HCT116 (cell line): ENCODE results near the gene CEP162. TPM values are rescaled to one million over a fixed set of nuclear protein-coding genes. Genes with fewer than 3 reads are reported as not detected.
"Not testable (repeated sequence)": the region's sequence is repeated elsewhere in the genome, so short reads cannot be mapped to it uniquely, and the experiment has no call there.

Experiments used
- ATAC-seq: fragments of 200-7000 bp; cut with Tn5 transposase; 2 replicates; pipeline ENCODE4 v1.9.1; 2020; ENCODE audit warnings: mild to moderate bottlenecking, moderate library complexity
- BruUV-seq: library from RNA; stranded (reverse); fragments of 400-500 nt; replicated peaks from 2 replicates; lab custom pipeline; 2021; lab: Mats Ljungman, UMichigan
- CTCF ChIA-PET: fragments of 300-600 bp; sonication (Branson Sonifier 250); formaldehyde crosslinking; loops from one replicate; lab custom pipeline; 2021; ENCODE audit warnings: antibody characterized with exemption; lab: Charles Lee
- POLR2A ChIA-PET: fragments of 300-600, 350-600 bp; sonication (Branson Sonifier 250); formaldehyde crosslinking; loops from one replicate; lab custom pipeline; 2021; ENCODE audit warnings: antibody characterized with exemption; lab: Charles Lee
- RAD21 ChIA-PET, 2 experiments: fragments of 300-600 bp; sonication (Branson Sonifier 250); formaldehyde crosslinking; loops; one replicate each; lab custom pipeline; 2023; ENCODE audit warnings: low total read pairs in 2 of 2; ENCODE audit not compliant: uncharacterized antibody in 2 of 2, unreplicated experiment in 2 of 2, low non-redundant PET in 1 of 2; lab: Charles Lee
- DNase-seq: peaks from one replicate; pipeline ENCODE4 v3.0.0-alpha.2; 2010; ENCODE audit warnings: low read depth, low spot score
- H2AFZ ChIP-seq: fragments of 200-600 bp; shearing (Covaris generic), sonication (generic); 2 replicates; pipeline ENCODE4 v1.6.1; 2017; ENCODE audit warnings: low read depth, mixed run types, mixed read lengths, antibody characterized with exemption, low read length; ENCODE audit not compliant: poor library complexity, severe bottlenecking
- H3K27ac ChIP-seq: 2 replicates; pipeline ENCODE4 v1.5.1; 2012; ENCODE audit warnings: low read depth, low read length
- H3K27me3 ChIP-seq: fragments of 200-600 bp; sonication (generic); 2 replicates; pipeline ENCODE4 v1.6.1; 2016; ENCODE audit warnings: mixed run types, low read length, mixed read lengths; ENCODE audit not compliant: insufficient read depth
- H3K36me3 ChIP-seq, 2 experiments: fragments of 200-500 bp in 1 of 2; fragments of 200-600 bp in 1 of 2; sonication (Bioruptor generic) in 1 of 2; sonication (generic) in 1 of 2; 2 replicates each; pipeline versions ENCODE4 v1.5.1 to v1.6.1; 2014 to 2016; ENCODE audit warnings: low read length in 2 of 2, inconsistent platforms in 1 of 2, mixed read lengths in 1 of 2, mixed run types in 1 of 2; ENCODE audit not compliant: insufficient read depth in 2 of 2, control insufficient read depth in 1 of 2
- H3K4me1 ChIP-seq, 2 experiments: fragments of 200-600 bp in 1 of 2; sonication (generic) in 1 of 2; 2 replicates each; pipeline versions ENCODE4 v1.5.1 to v1.6.1; 2012 to 2017; ENCODE audit warnings: low read length in 2 of 2, inconsistent platforms in 1 of 2, mild to moderate bottlenecking in 1 of 2, mixed read lengths in 1 of 2, mixed run types in 1 of 2, moderate library complexity in 1 of 2; ENCODE audit not compliant: insufficient read depth in 2 of 2, control insufficient read depth in 1 of 2
- H3K4me2 ChIP-seq: fragments of 200-600 bp; sonication (generic); 2 replicates; pipeline ENCODE4 v1.6.1; 2017; ENCODE audit warnings: mixed run types, low read length, mixed read lengths
- H3K4me3 ChIP-seq, 2 experiments: fragments of 200-600 bp in 1 of 2; sonication (generic) in 1 of 2; replicated peaks in 1 of 2; 2 replicates each; pipeline ENCODE4 v1.5.1; 2011 to 2016; ENCODE audit warnings: low read length in 2 of 2, control low read depth in 1 of 2, low read depth in 1 of 2, mild to moderate bottlenecking in 1 of 2, mixed read lengths in 1 of 2, mixed run types in 1 of 2
- H3K79me2 ChIP-seq: fragments of 200-600 bp; sonication (generic); 2 replicates; pipeline ENCODE4 v1.6.1; 2017; ENCODE audit warnings: mild to moderate bottlenecking, mixed run types, low read length, moderate library complexity, mixed read lengths; ENCODE audit not compliant: insufficient read depth
- H3K9ac ChIP-seq: fragments of 200-600 bp; sonication (generic); 2 replicates; pipeline ENCODE4 v1.6.1; 2016; ENCODE audit warnings: low read length, mixed read lengths
- H3K9me2 ChIP-seq: fragments of 200-600 bp; sonication (generic), shearing (Covaris generic); 2 replicates; pipeline ENCODE4 v1.6.1; 2017; ENCODE audit warnings: mixed run types, mild to moderate bottlenecking, moderate library complexity; ENCODE audit not compliant: insufficient read depth
- H3K9me3 ChIP-seq, 2 experiments: fragments of 200-500 bp in 1 of 2; fragments of 200-600 bp in 1 of 2; sonication (Bioruptor generic) in 1 of 2; sonication (generic) in 1 of 2; 2 replicates each; pipeline ENCODE4 v1.6.1; 2014 to 2017; ENCODE audit warnings: low read length in 2 of 2, mixed read lengths in 2 of 2, inconsistent platforms in 1 of 2, low read depth in 1 of 2, mild to moderate bottlenecking in 1 of 2, mixed run types in 1 of 2, moderate library complexity in 1 of 2; ENCODE audit not compliant: control insufficient read depth in 1 of 2, insufficient read depth in 1 of 2
- H4K20me1 ChIP-seq: fragments of 200-600 bp; sonication (generic), shearing (Covaris generic); 2 replicates; pipeline ENCODE4 v1.6.1; 2017; ENCODE audit warnings: mixed run types, mild to moderate bottlenecking, moderate library complexity; ENCODE audit not compliant: insufficient read depth
- EGR1 ChIP-seq: IDR thresholded peaks from 2 replicates; pipeline ENCODE4 v1.6.1; 2012; ENCODE audit warnings: low read depth
- ELF1 ChIP-seq: IDR thresholded peaks from 2 replicates; pipeline ENCODE4 v1.6.1; 2012; ENCODE audit warnings: low read depth, borderline replicate concordance
- EZH2 ChIP-seq: fragments of 200-600 bp; sonication (generic); IDR thresholded peaks from 2 replicates; pipeline ENCODE4 v1.6.1; 2017; ENCODE audit warnings: antibody characterized with exemption, mixed run types
- EZH2phosphoT487 ChIP-seq: fragments of 200-600 bp; IDR thresholded peaks from 2 replicates; pipeline ENCODE4 v1.6.1; 2018; ENCODE audit warnings: antibody characterized with exemption, borderline replicate concordance
- RAD21 ChIP-seq: IDR thresholded peaks from 2 replicates; pipeline ENCODE4 v1.6.1; 2012; ENCODE audit warnings: low read depth, mild to moderate bottlenecking
- intact Hi-C: fragments of 100-400 bp; cut with micrococcal nuclease; formaldehyde crosslinking; loops from 2 replicates; pipeline ENCODE4 v1.10.0; 2022
- total RNA-seq: library from RNA; stranded (reverse); gene quantifications from one replicate; pipeline ENCODE4 v1.2.1, GENCODE V29; 2021; ENCODE audit not compliant: unreplicated experiment

CEP162 gene
- total RNA-seq, 1 experiment from 2014 or later: 5.5 TPM

DNA sequence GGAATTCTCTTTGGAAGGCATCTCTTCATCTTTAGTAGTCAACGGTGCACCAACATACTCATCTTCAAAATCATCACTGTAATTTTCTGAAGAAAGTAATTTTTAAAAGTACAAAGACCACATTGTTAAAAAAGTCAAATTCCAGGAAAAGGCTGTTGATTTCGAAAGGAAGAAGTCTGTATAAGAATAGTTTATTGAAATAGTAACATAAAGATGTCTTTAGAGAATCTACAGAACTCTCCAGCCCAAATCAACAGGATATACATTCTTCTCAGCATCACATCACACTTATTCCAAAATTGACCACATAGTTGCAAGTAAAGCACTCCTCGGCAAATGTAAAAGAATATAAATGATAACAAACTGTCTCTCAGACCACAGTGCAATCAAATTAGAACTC lies 23.4 kb downstream of the CEP162 start:
- no peaks in the 10 kb centered on the region for H3K9me2 ChIP-seq
- H3K4me3 ChIP-seq: no peak overlapping the region
- no peak overlapping the region for H3K27ac ChIP-seq
- no peaks in the 10 kb centered on the region for H3K36me3 ChIP-seq
- H3K9ac ChIP-seq: no peak overlapping the region
- no peak overlapping the region for H3K4me2 ChIP-seq
- H3K79me2 ChIP-seq: no peaks in the 10 kb centered on the region
- POLR2A ChIA-PET: no interaction called here
- H3K27me3 ChIP-seq: no peaks in the 10 kb centered on the region
- intact Hi-C loops: no loop called here
- RAD21 ChIA-PET: no interaction called here
- no peak for ATAC-seq
- CTCF ChIA-PET: no interaction called here
- no peak overlapping the region for H2AFZ ChIP-seq
- no TSS peak for BruUV-seq
- no peaks in the 10 kb centered on the region for H3K4me1 ChIP-seq
- H3K9me3 ChIP-seq: no peaks in the 10 kb centered on the region
- no peak for DNase-seq
- no peak for TF ChIP-seq EGR1
- no peak for TF ChIP-seq ELF1
- H4K20me1 ChIP-seq: no peaks in the 10 kb centered on the region

GRCh38 chr6:84199987-84200386 lies 27.5 kb downstream of the CEP162 start:
- H3K27me3 ChIP-seq, H2AFZ ChIP-seq, RAD21 ChIA-PET, H3K4me1 ChIP-seq, H3K27ac ChIP-seq, H3K36me3 ChIP-seq, POLR2A ChIA-PET, BruUV-seq, DNase-seq, H3K9me2 ChIP-seq, ATAC-seq, H3K79me2 ChIP-seq, H3K4me2 ChIP-seq, intact Hi-C loops, H3K9me3 ChIP-seq, H3K9ac ChIP-seq, CTCF ChIA-PET, H3K4me3 ChIP-seq, H4K20me1 ChIP-seq: not testable (repeated sequence)

GRCh38 chr6:84197708-84198107 lies 29.7 kb downstream of the CEP162 start:
- H3K4me3 ChIP-seq: no peak overlapping the region
- POLR2A ChIA-PET: no interaction called here
- intact Hi-C loops: no loop called here
- TF ChIP-seq EZH2 (no peak), EZH2phosphoT487 (no peak), RAD21 (peak; percentile 25; the same call in 1 of the 2 replicates)
- H3K9ac ChIP-seq: no peak overlapping the region
- CTCF ChIA-PET: no interaction called here
- H2AFZ ChIP-seq: no peak overlapping the region
- no TSS peak for BruUV-seq
- H3K36me3 ChIP-seq: no peaks in the 10 kb centered on the region
- RAD21 ChIA-PET: no interaction called here
- no peaks in the 10 kb centered on the region for H3K9me2 ChIP-seq
- H4K20me1 ChIP-seq: no peaks in the 10 kb centered on the region
- H3K4me1 ChIP-seq: peaks cover 11 to 15% of the 10 kb centered on the region in 2 experiments
- ATAC-seq (no peak), DNase-seq (no peak)
- H3K27me3 ChIP-seq: no peaks in the 10 kb centered on the region
- no peak overlapping the region for H3K4me2 ChIP-seq
- H3K27ac ChIP-seq: no peak overlapping the region
- no peaks in the 10 kb centered on the region for H3K79me2 ChIP-seq
- no peaks in the 10 kb centered on the region for H3K9me3 ChIP-seq
